Measurements from ENCODE around the gene GABRB3.
A peak's percentile ranks its signal among the peaks of the same experiment; 100 is the strongest.

Gene GABRB3

GRCh38 chr15:26630857-26631256 is 142.0 kb downstream of the GABRB3 start:
- no peak for DNase-seq (ENCODE audit: low spot score)

DNA sequence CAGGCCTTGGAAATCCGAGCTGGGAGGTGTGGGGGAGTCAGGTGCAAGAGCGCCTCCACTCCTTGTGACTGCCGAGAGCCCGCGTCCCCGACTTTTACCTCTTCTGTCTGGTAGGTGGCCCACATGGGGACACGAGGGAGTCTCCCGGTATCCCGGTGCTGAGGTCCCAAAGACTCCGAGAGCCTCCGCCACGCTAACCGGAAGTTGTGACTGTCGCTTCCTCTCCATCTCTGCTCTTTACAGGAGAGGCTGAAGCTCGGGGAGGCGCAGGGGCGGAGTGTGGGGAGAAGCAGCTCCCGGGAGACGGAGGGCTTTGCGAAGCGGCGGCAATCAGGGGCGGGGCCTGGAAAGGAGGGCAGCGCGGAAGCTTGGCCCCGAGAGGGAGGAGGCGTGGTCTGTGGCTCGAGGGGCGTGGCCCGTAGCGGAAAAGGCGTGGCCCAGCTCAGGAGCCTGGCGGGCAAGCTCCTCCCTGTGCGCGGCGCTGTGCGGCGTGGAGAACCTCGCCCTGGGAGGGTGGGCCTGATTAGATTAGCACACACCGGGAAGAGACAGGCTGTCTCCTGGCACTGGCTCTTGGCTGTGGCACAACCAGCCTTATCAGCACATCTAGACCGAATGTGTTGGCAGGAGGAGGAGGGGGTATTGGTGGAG is 143.9 kb downstream of the GABRB3 start:
- no peak for DNase-seq (ENCODE audit: low spot score)

GRCh38 chr15:26628071-26628470 is 144.8 kb downstream of the GABRB3 start:
- no peak for DNase-seq (ENCODE audit: low spot score)

GRCh38 chr15:26624128-26624527 is 148.7 kb downstream of the GABRB3 start:
- no peak for DNase-seq (ENCODE audit: low spot score)

- DNase-seq (ENCODE audit: low spot score), result no peak
Measured at GRCh38 chr15:26623071-26623470, 149.8 kb downstream of the GABRB3 start.

DNA sequence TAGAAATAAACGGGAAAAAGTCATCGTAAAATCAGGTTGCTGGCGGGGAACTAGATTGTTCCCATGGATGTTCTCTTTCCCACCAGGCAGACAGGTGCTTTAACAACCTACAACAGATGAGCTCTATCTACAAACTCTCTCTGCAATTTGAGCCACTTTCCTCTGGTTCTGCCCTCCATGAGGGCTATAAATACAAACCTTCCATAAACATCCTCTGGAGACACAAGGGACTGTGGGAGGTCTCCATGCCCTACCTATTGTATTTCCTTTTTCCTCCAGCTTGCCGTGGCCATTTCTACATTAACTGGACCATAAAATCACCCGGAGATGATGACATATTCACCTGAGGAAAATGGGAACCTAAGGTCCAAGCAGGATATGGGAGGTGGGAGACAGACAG is 151.1 kb downstream of the GABRB3 start:
- no peak for DNase-seq (ENCODE audit: low spot score)

DNA sequence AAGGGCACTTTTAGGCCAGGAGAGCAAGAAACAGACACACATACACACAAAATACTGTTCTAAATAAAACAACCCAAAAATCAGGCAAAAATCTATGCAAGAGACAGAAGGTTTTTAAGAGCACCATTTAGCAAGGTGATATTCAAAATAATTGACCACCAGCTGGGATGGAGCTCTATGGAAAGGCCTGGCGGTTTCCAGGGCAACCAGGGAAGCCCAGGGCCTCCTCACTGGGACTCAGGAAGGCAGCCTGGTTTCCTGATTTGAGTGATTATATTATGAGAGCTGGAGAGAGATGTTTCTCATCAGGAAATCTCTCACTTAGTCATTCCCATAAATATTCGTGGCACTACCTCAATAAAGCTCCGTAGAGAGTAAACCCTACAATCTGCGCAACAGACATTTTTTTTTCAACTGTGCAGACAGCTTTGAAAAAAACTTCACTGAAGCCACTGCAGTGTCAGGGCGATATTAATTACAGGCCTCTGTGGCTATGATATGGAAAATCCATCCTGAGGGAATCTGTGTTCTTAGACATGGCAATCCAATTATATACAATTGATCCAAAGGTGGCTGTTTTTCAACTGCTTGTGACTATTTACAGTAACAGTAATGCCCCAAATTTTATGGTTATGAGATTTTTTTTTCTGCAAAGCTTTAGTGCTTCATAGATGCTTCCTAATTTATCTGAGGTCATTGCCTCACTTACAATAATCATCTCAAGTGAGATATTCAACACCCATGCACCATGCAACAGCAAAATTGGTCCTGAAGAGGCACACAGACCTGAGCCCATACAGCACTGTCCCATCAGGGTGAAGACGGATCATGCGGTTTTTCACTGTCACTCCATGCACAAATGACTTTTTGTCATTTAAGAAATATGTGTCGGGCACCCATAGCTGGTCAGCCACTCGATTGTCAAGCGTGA is 152.1 kb downstream of the GABRB3 start:
- DNase-seq (ENCODE audit: low spot score), result no peak

DNA sequence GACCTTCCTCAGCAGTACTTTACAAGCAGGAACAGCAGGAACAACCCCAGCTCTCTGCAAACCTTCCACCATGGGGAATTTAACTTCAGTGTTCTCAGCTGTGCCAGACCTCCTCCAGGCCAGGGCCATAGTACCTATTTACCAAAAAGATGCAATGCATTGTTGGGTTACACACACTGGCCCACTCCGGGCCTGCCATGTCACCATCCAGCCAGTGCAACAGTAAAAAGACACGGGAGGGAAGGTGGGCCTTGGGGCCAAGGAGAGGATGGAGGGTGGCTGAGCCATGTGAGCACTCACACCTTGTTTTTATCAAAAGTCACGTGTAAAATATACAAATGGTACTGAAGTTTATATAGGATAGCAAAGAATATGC is 157.0 kb downstream of the GABRB3 start:
- DNase-seq (ENCODE audit: low spot score), result no peak

- DNase-seq (ENCODE audit: low spot score), result no peak
Measured at GRCh38 chr15:26615188-26615926, 157.5 kb downstream of the GABRB3 start.

GRCh38 chr15:26614734-26615133 is 158.1 kb downstream of the GABRB3 start:
- DNase-seq (ENCODE audit: low spot score), result no peak

GRCh38 chr15:26598704-26599103 is 174.2 kb downstream of the GABRB3 start:
- DNase-seq (ENCODE audit: low spot score), result no peak

DNA sequence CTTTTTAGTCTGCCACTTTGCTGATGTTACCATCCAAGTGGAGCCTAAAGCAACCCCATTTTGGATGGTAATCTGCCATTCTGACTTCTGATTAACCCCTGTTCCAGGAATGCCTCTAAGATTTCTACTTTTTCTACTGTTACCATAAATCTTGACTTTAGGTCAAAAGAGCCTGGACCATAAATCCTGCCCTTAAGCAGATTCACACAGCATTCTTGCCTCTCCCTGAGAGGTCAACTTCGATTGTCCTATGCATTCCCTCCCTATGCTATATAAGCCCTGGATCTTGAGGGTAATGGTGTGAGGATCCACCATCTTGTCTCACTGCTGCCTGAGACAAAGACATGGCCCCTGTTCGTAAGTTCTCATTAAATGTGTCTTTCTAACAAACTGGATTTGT is 177.3 kb downstream of the GABRB3 start:
- DNase-seq (ENCODE audit: low spot score), result no peak

DNA sequence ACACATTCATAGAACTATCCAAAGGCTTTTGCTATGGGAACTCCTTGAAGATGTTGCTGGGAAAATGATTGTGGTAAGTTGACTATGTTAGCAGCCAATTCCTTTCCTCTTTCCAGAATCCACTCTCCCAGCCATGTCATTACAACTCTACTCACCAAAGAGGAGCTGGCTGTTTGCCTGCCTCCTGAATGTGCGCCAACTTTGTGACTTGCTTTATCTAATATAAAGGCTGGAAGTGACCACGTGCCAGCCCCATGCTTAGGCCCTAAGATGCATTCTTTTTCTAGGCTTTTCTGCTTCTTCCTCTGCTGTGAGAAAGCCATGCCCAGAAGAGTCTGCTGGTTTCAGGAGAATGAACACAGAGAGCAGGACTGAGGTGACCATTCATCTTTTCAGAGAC is 182.2 kb downstream of the GABRB3 start:
- DNase-seq (ENCODE audit: low spot score), result peak; percentile 5

- DNase-seq (ENCODE audit: low spot score), result no peak
Measured at GRCh38 chr15:26582840-26583239, 190.0 kb downstream of the GABRB3 start.

DNA sequence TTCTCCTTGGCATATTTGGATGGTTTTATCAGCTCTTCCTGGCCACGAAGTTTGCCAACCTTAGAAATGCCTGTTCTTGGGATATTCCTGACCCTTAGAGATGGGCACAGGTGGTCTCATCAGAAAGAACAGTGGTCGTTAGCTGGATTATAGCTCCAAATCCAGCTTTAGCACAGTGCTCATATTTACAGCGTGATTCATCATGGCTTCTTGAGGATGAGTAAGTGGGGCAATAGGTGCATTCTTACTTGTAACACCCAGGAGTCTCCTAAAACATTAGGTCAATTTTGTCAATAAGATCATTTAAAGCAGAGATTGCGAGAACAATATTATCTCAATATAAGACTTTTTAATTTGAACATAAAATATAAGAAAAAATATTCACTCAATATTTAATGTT is 191.9 kb downstream of the GABRB3 start:
- no peak for DNase-seq (ENCODE audit: low spot score)

DNA sequence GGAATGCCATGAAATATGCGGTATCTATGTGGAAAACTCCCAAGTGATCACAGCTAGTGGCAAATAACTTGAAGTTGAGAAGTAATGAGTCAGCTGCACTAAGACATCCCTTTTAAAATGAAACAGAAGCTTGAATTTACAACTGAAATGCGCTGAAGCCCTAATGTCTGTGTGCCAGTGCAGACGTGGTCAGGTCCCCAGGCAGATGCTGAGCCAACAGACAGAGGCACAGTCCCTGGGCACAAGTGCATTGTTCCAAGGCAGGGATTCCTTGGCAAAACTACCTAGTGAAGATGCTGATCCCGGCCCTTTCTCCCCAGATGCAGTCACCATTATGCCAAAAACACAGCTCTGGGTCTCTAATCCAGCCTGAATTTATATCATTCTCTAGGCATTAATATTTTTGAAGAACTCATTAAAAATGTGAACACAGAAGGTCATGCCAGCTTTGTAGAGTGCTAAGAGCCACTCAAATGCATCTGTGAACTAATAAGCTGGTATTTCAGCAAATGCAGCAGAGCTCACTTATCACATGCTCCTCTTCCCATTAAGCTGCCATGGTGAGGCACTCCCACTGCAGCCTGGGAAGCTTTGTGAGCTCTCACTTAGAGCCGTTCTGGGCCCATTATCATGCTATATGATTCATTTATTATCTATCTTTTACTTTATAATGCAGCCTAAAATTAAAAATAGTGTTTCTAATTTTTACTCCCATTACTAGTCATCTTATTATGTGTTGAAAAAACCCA is 200.1 kb downstream of the GABRB3 start:
- no peak for DNase-seq (ENCODE audit: low spot score)

- DNase-seq (ENCODE audit: low spot score), result no peak
Measured at GRCh38 chr15:26571346-26571745, 201.5 kb downstream of the GABRB3 start.

GRCh38 chr15:26565542-26565941 is 207.3 kb downstream of the GABRB3 start:
- no peak for DNase-seq (ENCODE audit: low spot score)

GRCh38 chr15:26564361-26564760 is 208.5 kb downstream of the GABRB3 start:
- DNase-seq (ENCODE audit: low spot score), result no peak

GRCh38 chr15:26562336-26562735 is 210.5 kb downstream of the GABRB3 start:
- DNase-seq (ENCODE audit: low spot score), result no peak

- DNase-seq (ENCODE audit: low spot score), result no peak
Measured at GRCh38 chr15:26561896-26562295, 211.0 kb downstream of the GABRB3 start.

DNA sequence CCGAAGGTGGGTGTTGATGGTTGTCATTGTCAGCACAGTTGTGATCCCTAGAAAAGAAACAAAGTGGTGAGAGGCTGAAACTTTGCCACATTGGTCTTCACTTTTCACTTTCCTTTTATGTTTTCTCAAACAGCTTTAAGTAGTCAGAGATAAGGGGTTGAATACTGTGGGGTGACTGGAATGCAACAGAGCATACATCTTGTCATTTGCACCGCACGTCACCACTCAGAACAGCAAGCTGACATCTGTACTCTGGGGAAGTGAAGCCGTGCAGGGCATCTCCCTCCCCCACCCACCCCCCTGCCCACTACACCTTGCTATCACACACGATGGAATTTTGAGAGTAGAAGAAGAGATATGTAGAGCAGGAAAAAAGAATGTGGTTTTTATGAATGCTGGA is 211.7 kb downstream of the GABRB3 start:
- no peak for DNase-seq (ENCODE audit: low spot score)
